Gastrocnemius medialis (tissue), 4 donors: ENCODE data around the gene IKZF3.

Experiments used
- POLR2A ChIP-seq, 2 donors: fragments of 450-650 bp; IDR thresholded peaks; one replicate each; pipeline ENCODE4 v1.6.1; 2017; ENCODE audit warnings: antibody characterized with exemption in 2 of 2, mild to moderate bottlenecking in 2 of 2, moderate library complexity in 2 of 2
- TF ChIP-seq, protein P1 (sequence below), 5 experiments: fragments of 450-650 bp in 3 of 5; fragments of 200-600 bp in 2 of 5; sonication (generic) in 2 of 5; IDR thresholded peaks in 4 of 5; conservative IDR thresholded peaks in 1 of 5; 1 replicate in 4 of 5; 2 replicates in 1 of 5; pipeline ENCODE4 v1.5.1; 2016 to 2019; ENCODE audit warnings: antibody characterized with exemption in 5 of 5, mild to moderate bottlenecking in 3 of 5, moderate library complexity in 3 of 5

DNA sequence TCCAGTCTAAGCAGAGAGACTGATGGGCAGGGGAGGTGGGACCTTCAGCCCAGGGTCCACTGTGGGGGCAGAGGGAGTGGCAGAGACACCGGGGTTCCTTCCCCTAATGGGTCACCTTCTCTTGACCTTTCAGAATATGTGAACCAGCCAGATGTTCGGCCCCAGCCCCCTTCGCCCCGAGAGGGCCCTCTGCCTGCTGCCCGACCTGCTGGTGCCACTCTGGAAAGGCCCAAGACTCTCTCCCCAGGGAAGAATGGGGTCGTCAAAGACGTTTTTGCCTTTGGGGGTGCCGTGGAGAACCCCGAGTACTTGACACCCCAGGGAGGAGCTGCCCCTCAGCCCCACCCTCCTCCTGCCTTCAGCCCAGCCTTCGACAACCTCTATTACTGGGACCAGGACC, 136.6 kb downstream of the IKZF3 start:
- TF ChIP-seq, protein P1, sequence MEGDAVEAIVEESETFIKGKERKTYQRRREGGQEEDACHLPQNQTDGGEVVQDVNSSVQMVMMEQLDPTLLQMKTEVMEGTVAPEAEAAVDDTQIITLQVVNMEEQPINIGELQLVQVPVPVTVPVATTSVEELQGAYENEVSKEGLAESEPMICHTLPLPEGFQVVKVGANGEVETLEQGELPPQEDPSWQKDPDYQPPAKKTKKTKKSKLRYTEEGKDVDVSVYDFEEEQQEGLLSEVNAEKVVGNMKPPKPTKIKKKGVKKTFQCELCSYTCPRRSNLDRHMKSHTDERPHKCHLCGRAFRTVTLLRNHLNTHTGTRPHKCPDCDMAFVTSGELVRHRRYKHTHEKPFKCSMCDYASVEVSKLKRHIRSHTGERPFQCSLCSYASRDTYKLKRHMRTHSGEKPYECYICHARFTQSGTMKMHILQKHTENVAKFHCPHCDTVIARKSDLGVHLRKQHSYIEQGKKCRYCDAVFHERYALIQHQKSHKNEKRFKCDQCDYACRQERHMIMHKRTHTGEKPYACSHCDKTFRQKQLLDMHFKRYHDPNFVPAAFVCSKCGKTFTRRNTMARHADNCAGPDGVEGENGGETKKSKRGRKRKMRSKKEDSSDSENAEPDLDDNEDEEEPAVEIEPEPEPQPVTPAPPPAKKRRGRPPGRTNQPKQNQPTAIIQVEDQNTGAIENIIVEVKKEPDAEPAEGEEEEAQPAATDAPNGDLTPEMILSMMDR (IDR thresholded peaks at IDR 0.05 in 4 of 5, conservative IDR thresholded peaks at IDR 0.05 in 1 of 5): no peak
- no peak for TF ChIP-seq POLR2A (IDR thresholded peaks at IDR 0.05)
